PC-9 (cell line): ENCODE measurements around the gene CDCA7. TPM values are rescaled to one million over a fixed set of nuclear protein-coding genes. Genes with fewer than 3 reads are reported as not detected.

Experiments
- BruUV-seq: library from RNA; stranded (reverse); fragments of 400-500 nt; replicated peaks from 2 replicates; lab custom pipeline; 2021; lab: Mats Ljungman, UMichigan
- CTCF ChIA-PET: fragments of 300-600 bp; sonication (Branson Sonifier 250); formaldehyde crosslinking; loops from one replicate; lab custom pipeline; 2022; ENCODE audit warnings: antibody characterized with exemption; lab: Charles Lee
- POLR2A ChIA-PET: fragments of 300-600 bp; sonication (Branson Sonifier 250); formaldehyde crosslinking; loops from one replicate; lab custom pipeline; 2022; ENCODE audit warnings: antibody characterized with exemption; ENCODE audit not compliant: unreplicated experiment; lab: Charles Lee
- DNase-seq, 2 experiments: peaks; one replicate each; pipeline versions ENCODE4 v3.0.0 to v3.0.0-alpha.2; 2015 to 2022; ENCODE audit warnings: mixed read lengths in 1 of 2
- H2AFZ ChIP-seq: fragments of 200-600 bp; sonication (generic); 2 replicates; pipeline ENCODE4 v1.8.1; 2017; ENCODE audit warnings: antibody characterized with exemption
- H3F3A ChIP-seq: fragments of 200-600 bp; sonication (generic); 2 replicates; pipeline ENCODE4 v1.8.1; 2017; ENCODE audit warnings: antibody characterized with exemption, mild to moderate bottlenecking, low read depth; ENCODE audit not compliant: insufficient read depth
- H3K27ac ChIP-seq: fragments of 200-600 bp; sonication (generic); 2 replicates; pipeline ENCODE4 v1.6.1; 2016; ENCODE audit warnings: mixed run types
- H3K27me3 ChIP-seq: fragments of 200-600 bp; sonication (generic); 2 replicates; pipeline ENCODE4 v1.6.1; 2016; ENCODE audit warnings: low read depth, mixed run types; ENCODE audit not compliant: insufficient read depth
- H3K36me3 ChIP-seq: fragments of 200-600 bp; sonication (generic); 2 replicates; pipeline ENCODE4 v1.6.1; 2016; ENCODE audit warnings: low read depth, mixed run types
- H3K4me1 ChIP-seq: fragments of 200-600 bp; sonication (generic); replicated peaks from 2 replicates; pipeline ENCODE4 v1.6.1; 2016; ENCODE audit warnings: mixed run types; ENCODE audit not compliant: insufficient read depth
- H3K4me2 ChIP-seq: fragments of 200-600 bp; sonication (generic); 2 replicates; pipeline ENCODE4 v1.6.1; 2017; ENCODE audit warnings: mixed run types
- H3K4me3 ChIP-seq: fragments of 200-600 bp; sonication (generic); 2 replicates; pipeline ENCODE4 v1.6.1; 2016; ENCODE audit warnings: mixed run types
- H3K79me2 ChIP-seq: fragments of 200-600 bp; sonication (generic); 2 replicates; pipeline ENCODE4 v1.6.1; 2017; ENCODE audit warnings: low read depth, mixed run types
- H3K9me2 ChIP-seq: fragments of 200-600 bp; sonication (generic); 2 replicates; pipeline ENCODE4 v1.8.1; 2017; ENCODE audit warnings: mild to moderate bottlenecking; ENCODE audit not compliant: insufficient read depth
- H3K9me3 ChIP-seq: fragments of 200-600 bp; sonication (generic); 2 replicates; pipeline ENCODE4 v1.8.1; 2016; ENCODE audit warnings: low read depth; ENCODE audit not compliant: insufficient read depth
- H4K20me1 ChIP-seq: fragments of 200-600 bp; sonication (generic); 2 replicates; pipeline ENCODE4 v1.8.1; 2017; ENCODE audit not compliant: insufficient read depth
- CTCF ChIP-seq: fragments of 200-600 bp; sonication (generic); conservative IDR thresholded peaks from 2 replicates; pipeline ENCODE4 v1.6.1; 2017; ENCODE audit warnings: mixed run types, antibody characterized with exemption, mild to moderate bottlenecking, moderate library complexity
- EZH2 ChIP-seq: fragments of 200-600 bp; sonication (generic); IDR thresholded peaks from 2 replicates; pipeline ENCODE4 v1.8.0; 2017; ENCODE audit warnings: antibody characterized with exemption, low read depth
- intact Hi-C: fragments of 100-400 bp; cut with micrococcal nuclease; formaldehyde crosslinking; loops from one replicate; pipeline ENCODE4 v1.10.0; 2022; ENCODE audit not compliant: unreplicated experiment
- total RNA-seq: library from RNA; stranded (reverse); gene quantifications from 2 replicates; pipeline ENCODE4 v1.2.3, GENCODE V29; 2021

CDCA7 gene
- total RNA-seq, 1 experiment from 2014 or later = 34.2 TPM

- no peak overlapping the region for H3K4me3 ChIP-seq
- CTCF ChIA-PET = no interaction called here
- H3K9me3 ChIP-seq = no peaks in the 10 kb centered on the region
- H3K79me2 ChIP-seq = no peaks in the 10 kb centered on the region
- POLR2A ChIA-PET = no interaction called here
- intact Hi-C loops = no loop called here
- H3K27ac ChIP-seq = no peak overlapping the region
- H3K4me2 ChIP-seq = no peak overlapping the region
- H3K36me3 ChIP-seq = 0 out of 2 replicates have a peak, but pooled peaks cover 16% of the 10 kb centered on the region
- no peaks in the 10 kb centered on the region for H3K27me3 ChIP-seq
- H3K9me2 ChIP-seq = no peaks in the 10 kb centered on the region
- DNase-seq = no peak
- BruUV-seq = no TSS peak
- H3K4me1 ChIP-seq = no peaks in the 10 kb centered on the region
- TF ChIP-seq EZH2 = no peak
- TF ChIP-seq CTCF = no peak
- no peak overlapping the region for H2AFZ ChIP-seq
- H4K20me1 ChIP-seq = no peaks in the 10 kb centered on the region
- no peaks in the 10 kb centered on the region; the same call in 1 of the 2 replicates for H3F3A ChIP-seq
These were observed 15.5 kb downstream of the CDCA7 start for GRCh38 chr2:173370198-173370597.

- TF ChIP-seq CTCF (no peak), EZH2 (no peak)
- no peak for DNase-seq
- H3K27ac ChIP-seq = no peak overlapping the region
- H3F3A ChIP-seq = no peaks in the 10 kb centered on the region; the same call in 1 of the 2 replicates
- intact Hi-C loops = no loop called here
- no peaks in the 10 kb centered on the region for H4K20me1 ChIP-seq
- no peak overlapping the region for H3K4me2 ChIP-seq
- H3K4me1 ChIP-seq = no peaks in the 10 kb centered on the region
- H3K36me3 ChIP-seq = 0 out of 2 replicates have a peak, but pooled peaks cover 16% of the 10 kb centered on the region
- H3K9me3 ChIP-seq = no peaks in the 10 kb centered on the region
- no peaks in the 10 kb centered on the region for H3K9me2 ChIP-seq
- no peak overlapping the region for H2AFZ ChIP-seq
- H3K27me3 ChIP-seq = no peaks in the 10 kb centered on the region
- H3K79me2 ChIP-seq = no peaks in the 10 kb centered on the region
- ChIA-PET POLR2A (no interaction called here), CTCF (no interaction called here)
- no peak overlapping the region for H3K4me3 ChIP-seq
- BruUV-seq = no TSS peak
These were observed 16.4 kb downstream of the CDCA7 start for GRCh38 chr2:173371023-173371422.

GRCh38 chr2:173373290-173373689, 18.6 kb downstream of the CDCA7 start:
- ChIA-PET POLR2A (interaction anchor here (0.6 kb wide), 1 partner anchor 800 kb away, joined by 6 read pairs; no protein-coding TSS in a partner anchor), CTCF (no interaction called here)
- Histone ChIP-seq H3K9me2 (no peaks in the 10 kb centered on the region; the same call in 1 of the 2 replicates), H3K79me2 (no peaks in the 10 kb centered on the region), H3K9me3 (no peaks in the 10 kb centered on the region), H3K27ac (no peak overlapping the region), H2AFZ (no peak overlapping the region), H3F3A (no peaks in the 10 kb centered on the region; the same call in 1 of the 2 replicates), H3K4me2 (no peak overlapping the region), H3K27me3 (no peaks in the 10 kb centered on the region), H3K4me1 (no peaks in the 10 kb centered on the region), H3K36me3 (0 out of 2 replicates have a peak, but pooled peaks cover 10% of the 10 kb centered on the region), H4K20me1 (no peaks in the 10 kb centered on the region), H3K4me3 (no peak overlapping the region)
- TF ChIP-seq EZH2 (no peak), CTCF (no peak)
- no peak for DNase-seq
- intact Hi-C loops = no loop called here
- BruUV-seq = no TSS peak
